ENCODE measurements around the gene GPD1.

- peak; percentile 89 for TF ChIP-seq CTCF (conservative IDR thresholded peaks at IDR 0.05; ENCODE audit: low read depth, low read length)
- no peak for TF ChIP-seq EZH2 (IDR thresholded peaks at IDR 0.05; ENCODE audit: borderline replicate concordance, low read depth, low read length, poor library complexity, severe bottlenecking)
These were observed 15.1 kb upstream of the GPD1 start for GRCh38 chr12:50088577-50089335.

Data from A673 (cell line).